Measurements from ENCODE around the gene YDJC. TPM values are rescaled to one million over a fixed set of nuclear protein-coding genes. Genes with fewer than 3 reads are reported as not detected.
"Not testable (repeated sequence)": the region's sequence is repeated elsewhere in the genome, so short reads cannot be mapped to it uniquely, and the experiment has no call there.

The YDJC gene
- total RNA-seq, 1 experiment from 2014 or later, result 25.7 TPM

DNA sequence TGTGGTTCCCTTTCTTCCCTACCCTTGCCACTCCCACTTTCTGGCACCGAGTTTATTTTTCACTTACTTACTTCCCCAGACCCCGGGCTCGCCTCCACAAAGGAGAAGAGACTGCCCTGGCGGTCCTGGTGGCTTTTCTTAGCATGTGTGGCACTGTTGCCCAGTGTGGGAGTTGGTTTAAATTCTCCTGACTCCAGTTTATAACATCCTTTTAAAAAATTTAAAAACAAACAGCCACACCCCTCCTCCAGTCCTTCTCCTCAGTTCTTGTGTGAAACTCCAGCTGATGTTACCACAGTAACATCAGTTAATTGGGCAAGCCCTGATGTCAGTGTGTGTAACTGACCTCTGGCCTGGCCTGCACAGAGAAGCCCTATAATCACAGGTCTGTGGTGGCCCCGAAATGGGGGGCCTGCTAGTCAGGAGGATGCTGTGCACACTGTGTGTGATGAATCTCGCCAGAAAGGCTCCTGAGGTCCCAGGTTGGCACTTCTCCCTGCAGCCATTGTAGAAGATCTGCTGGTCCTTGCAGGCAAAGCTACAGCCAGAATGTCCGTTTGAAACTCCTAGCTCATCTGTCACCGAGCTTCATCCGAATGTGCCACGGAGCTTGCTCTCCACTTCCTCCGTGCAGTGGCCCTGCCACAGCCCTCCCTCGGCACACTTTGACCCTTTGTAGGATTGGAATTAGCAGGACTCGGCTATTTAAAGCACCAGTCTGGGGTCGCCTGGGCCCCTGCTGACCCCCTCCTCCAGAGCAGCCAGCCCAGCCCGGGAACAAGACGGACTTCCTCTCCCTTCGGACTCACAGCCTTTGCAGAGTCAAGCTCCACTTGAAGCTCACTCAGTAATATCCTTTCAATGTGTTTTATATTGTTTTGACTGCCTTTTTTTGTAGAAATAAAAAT, 7.6 kb downstream of the YDJC start:
- intact Hi-C loops (cut with micrococcal nuclease; ENCODE audit: unreplicated experiment), result no loop called here
- CTCF ChIA-PET, result no interaction called here
- DNase-seq, result no peak
- Histone ChIP-seq H2AFZ (no peak overlapping the region), H3K36me3 (ENCODE audit: low read depth) (no peaks in the 10 kb centered on the region), H3K27ac (no peak overlapping the region), H3F3A (ENCODE audit: insufficient read depth, low read depth) (peaks cover 42% of the 10 kb centered on the region), H3K79me2 (ENCODE audit: low read depth) (peaks cover 19% of the 10 kb centered on the region), H4K20me1 (ENCODE audit: insufficient read depth) (peaks cover 54% of the 10 kb centered on the region), H3K4me1 (replicated peaks; ENCODE audit: insufficient read depth) (no peaks in the 10 kb centered on the region), H3K9me2 (ENCODE audit: insufficient read depth) (no peaks in the 10 kb centered on the region), H3K4me2 (no peak overlapping the region), H3K27me3 (ENCODE audit: insufficient read depth, low read depth) (no peaks in the 10 kb centered on the region), H3K4me3 (no peak overlapping the region), H3K9me3 (ENCODE audit: insufficient read depth, low read depth) (no peaks in the 10 kb centered on the region)
- POLR2A ChIA-PET (ENCODE audit: unreplicated experiment), result interaction anchor here (0.6 kb wide), 1 partner anchor 19 kb away, joined by 3 read pairs; no protein-coding TSS in a partner anchor
- TF ChIP-seq EZH2 (IDR thresholded peaks at IDR 0.05; ENCODE audit: low read depth), result no peak
- TF ChIP-seq, protein P1, sequence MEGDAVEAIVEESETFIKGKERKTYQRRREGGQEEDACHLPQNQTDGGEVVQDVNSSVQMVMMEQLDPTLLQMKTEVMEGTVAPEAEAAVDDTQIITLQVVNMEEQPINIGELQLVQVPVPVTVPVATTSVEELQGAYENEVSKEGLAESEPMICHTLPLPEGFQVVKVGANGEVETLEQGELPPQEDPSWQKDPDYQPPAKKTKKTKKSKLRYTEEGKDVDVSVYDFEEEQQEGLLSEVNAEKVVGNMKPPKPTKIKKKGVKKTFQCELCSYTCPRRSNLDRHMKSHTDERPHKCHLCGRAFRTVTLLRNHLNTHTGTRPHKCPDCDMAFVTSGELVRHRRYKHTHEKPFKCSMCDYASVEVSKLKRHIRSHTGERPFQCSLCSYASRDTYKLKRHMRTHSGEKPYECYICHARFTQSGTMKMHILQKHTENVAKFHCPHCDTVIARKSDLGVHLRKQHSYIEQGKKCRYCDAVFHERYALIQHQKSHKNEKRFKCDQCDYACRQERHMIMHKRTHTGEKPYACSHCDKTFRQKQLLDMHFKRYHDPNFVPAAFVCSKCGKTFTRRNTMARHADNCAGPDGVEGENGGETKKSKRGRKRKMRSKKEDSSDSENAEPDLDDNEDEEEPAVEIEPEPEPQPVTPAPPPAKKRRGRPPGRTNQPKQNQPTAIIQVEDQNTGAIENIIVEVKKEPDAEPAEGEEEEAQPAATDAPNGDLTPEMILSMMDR (conservative IDR thresholded peaks at IDR 0.05), result no peak
- BruUV-seq (replicated peaks), result no TSS peak

DNA sequence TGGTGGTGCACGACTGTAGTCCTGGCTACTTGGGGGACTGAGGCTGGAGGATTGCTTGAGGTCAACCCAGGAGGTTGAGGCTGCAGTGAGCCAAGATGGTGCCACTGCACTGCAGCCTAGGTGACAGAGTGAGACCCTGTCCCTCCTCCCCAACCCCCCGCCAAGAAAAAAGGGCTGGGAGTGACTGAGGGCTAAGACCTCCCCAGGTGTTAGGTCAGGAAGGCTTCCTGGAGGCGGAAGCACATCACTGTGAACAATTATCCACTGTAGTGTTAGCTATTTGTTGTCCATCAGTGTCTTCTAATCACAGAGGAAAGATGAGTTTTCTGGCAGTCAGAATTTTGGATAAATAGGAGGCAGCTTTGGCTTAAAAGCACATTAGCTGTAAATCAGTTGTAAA, 8.8 kb downstream of the YDJC start:
- CTCF ChIA-PET, result no interaction called here
- no peak overlapping the region for H2AFZ ChIP-seq
- DNase-seq, result no peak
- H4K20me1 ChIP-seq (ENCODE audit: insufficient read depth), result peaks cover 52% of the 10 kb centered on the region
- no peaks in the 10 kb centered on the region for H3K27me3 ChIP-seq (ENCODE audit: insufficient read depth, low read depth)
- no peak overlapping the region for H3K4me2 ChIP-seq
- intact Hi-C loops (cut with micrococcal nuclease; ENCODE audit: unreplicated experiment), result no loop called here
- no peak overlapping the region for H3K4me3 ChIP-seq
- no TSS peak for BruUV-seq (replicated peaks)
- no peaks in the 10 kb centered on the region for H3K9me2 ChIP-seq (ENCODE audit: insufficient read depth)
- H3K79me2 ChIP-seq (ENCODE audit: low read depth), result peaks cover 8% of the 10 kb centered on the region
- H3K27ac ChIP-seq, result no peak overlapping the region
- H3F3A ChIP-seq (ENCODE audit: insufficient read depth, low read depth), result peaks cover 38% of the 10 kb centered on the region
- no peaks in the 10 kb centered on the region for H3K4me1 ChIP-seq (replicated peaks; ENCODE audit: insufficient read depth)
- POLR2A ChIA-PET (ENCODE audit: unreplicated experiment), result no interaction called here
- no peaks in the 10 kb centered on the region for H3K9me3 ChIP-seq (ENCODE audit: insufficient read depth, low read depth)
- TF ChIP-seq, protein P1 (conservative IDR thresholded peaks at IDR 0.05), result no peak
- TF ChIP-seq EZH2 (IDR thresholded peaks at IDR 0.05; ENCODE audit: low read depth), result no peak
- H3K36me3 ChIP-seq (ENCODE audit: low read depth), result no peaks in the 10 kb centered on the region

DNA sequence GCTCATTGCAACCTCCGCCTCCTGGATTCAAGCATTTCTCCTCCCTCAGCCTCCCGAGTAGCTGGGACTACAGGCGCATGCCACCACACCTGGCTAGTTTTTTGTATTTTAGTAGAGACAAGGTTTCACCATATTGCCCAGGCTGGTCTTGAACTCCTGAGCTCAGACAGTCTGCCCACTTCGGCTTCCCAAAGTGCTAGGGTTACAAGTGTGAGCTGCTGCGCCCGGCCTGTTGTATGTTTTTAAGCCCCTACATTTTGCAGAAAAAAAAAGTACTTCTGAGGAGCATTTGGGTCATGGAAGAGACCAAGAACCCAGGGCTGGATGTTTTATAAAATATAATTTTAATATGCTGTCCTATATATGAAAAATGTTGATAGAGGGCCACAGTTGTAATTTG, 12.5 kb downstream of the YDJC start:
- H3K27me3 ChIP-seq (ENCODE audit: insufficient read depth, low read depth); DNase-seq; BruUV-seq (replicated peaks); POLR2A ChIA-PET (ENCODE audit: unreplicated experiment); H3K9me2 ChIP-seq (ENCODE audit: insufficient read depth); H3K4me2 ChIP-seq; H3K36me3 ChIP-seq (ENCODE audit: low read depth); H3K4me3 ChIP-seq; H3K4me1 ChIP-seq (replicated peaks; ENCODE audit: insufficient read depth); H3K9me3 ChIP-seq (ENCODE audit: insufficient read depth, low read depth); intact Hi-C loops (cut with micrococcal nuclease; ENCODE audit: unreplicated experiment); H2AFZ ChIP-seq; H3K27ac ChIP-seq: not testable (repeated sequence)
- CTCF ChIA-PET, result interaction anchor here (0.6 kb wide), 1 partner anchor 20 kb away, joined by 3 read pairs; no protein-coding TSS in a partner anchor
- H3K79me2 ChIP-seq (ENCODE audit: low read depth), result peaks cover 18% of the 10 kb centered on the region; the same call in 1 of the 2 replicates
- H4K20me1 ChIP-seq (ENCODE audit: insufficient read depth), result peaks cover 35% of the 10 kb centered on the region
- H3F3A ChIP-seq (ENCODE audit: insufficient read depth, low read depth), result peaks cover 10% of the 10 kb centered on the region
